Sigmoid colon (tissue), 4 donors: ENCODE data around the gene RERG.

Source experiments
- POLR2AphosphoS5 ChIP-seq, 4 donors: sonication (generic); formaldehyde crosslinking; IDR thresholded peaks; one replicate each; pipeline ENCODE4 v1.6.1; 2017; ENCODE audit warnings: antibody characterized with exemption in 4 of 4
- TF ChIP-seq, protein P1 (sequence below), 4 experiments: fragments of 450-650 bp in 3 of 4; fragments of 200-600 bp in 1 of 4; IDR thresholded peaks; one replicate each; pipeline ENCODE4 v1.5.1; 2016 to 2019; ENCODE audit warnings: antibody characterized with exemption in 4 of 4, mild to moderate bottlenecking in 3 of 4, moderate library complexity in 2 of 4

DNA sequence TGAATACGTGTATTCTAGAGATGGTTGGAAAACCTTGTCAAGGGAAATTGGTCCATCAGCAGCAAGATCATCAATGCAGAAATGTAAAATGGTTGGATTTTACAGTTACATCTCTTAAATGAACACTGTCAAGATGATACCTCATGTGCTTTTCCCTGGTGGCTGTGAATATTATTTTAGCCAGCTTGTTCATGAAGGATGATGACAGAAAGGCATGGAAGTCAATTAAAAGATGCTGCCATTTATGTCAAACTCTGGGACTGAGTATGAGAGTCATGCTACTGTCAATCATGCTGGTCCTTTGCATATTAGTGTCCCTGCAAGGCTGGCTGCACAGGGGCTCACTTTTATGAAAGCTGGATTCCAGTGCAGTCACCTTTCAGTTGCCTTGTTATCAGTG, 10.3 kb upstream of the RERG start:
- TF ChIP-seq, protein P1, sequence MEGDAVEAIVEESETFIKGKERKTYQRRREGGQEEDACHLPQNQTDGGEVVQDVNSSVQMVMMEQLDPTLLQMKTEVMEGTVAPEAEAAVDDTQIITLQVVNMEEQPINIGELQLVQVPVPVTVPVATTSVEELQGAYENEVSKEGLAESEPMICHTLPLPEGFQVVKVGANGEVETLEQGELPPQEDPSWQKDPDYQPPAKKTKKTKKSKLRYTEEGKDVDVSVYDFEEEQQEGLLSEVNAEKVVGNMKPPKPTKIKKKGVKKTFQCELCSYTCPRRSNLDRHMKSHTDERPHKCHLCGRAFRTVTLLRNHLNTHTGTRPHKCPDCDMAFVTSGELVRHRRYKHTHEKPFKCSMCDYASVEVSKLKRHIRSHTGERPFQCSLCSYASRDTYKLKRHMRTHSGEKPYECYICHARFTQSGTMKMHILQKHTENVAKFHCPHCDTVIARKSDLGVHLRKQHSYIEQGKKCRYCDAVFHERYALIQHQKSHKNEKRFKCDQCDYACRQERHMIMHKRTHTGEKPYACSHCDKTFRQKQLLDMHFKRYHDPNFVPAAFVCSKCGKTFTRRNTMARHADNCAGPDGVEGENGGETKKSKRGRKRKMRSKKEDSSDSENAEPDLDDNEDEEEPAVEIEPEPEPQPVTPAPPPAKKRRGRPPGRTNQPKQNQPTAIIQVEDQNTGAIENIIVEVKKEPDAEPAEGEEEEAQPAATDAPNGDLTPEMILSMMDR (IDR thresholded peaks at IDR 0.05): no peak
- no peak for TF ChIP-seq POLR2AphosphoS5 (IDR thresholded peaks at IDR 0.05)
